HG03025 (cell line): Measurements from ENCODE around the gene ADSS1.
"Not testable (repeated sequence)": the region's sequence is repeated elsewhere in the genome, so short reads cannot be mapped to it uniquely, and the experiment has no call there.

Experiments used
- ATAC-seq: cut with Tn5 transposase; IDR thresholded peaks from one replicate; pipeline ENCODE4 v1.9.1; 2021; ENCODE audit warnings: mild to moderate bottlenecking, moderate library complexity; ENCODE audit not compliant: unreplicated experiment, low FRiP score

The ADSS1 gene

GRCh38 chr14:104729176-104729834 lies 5.3 kb downstream of the ADSS1 start:
- ATAC-seq, result not testable (repeated sequence)

GRCh38 chr14:104729835-104730181 lies 5.8 kb downstream of the ADSS1 start:
- no peak for ATAC-seq

GRCh38 chr14:104730487-104730886 lies 6.5 kb downstream of the ADSS1 start:
- no peak for ATAC-seq

GRCh38 chr14:104731320-104732294 lies 7.6 kb downstream of the ADSS1 start:
- no peak for ATAC-seq

DNA sequence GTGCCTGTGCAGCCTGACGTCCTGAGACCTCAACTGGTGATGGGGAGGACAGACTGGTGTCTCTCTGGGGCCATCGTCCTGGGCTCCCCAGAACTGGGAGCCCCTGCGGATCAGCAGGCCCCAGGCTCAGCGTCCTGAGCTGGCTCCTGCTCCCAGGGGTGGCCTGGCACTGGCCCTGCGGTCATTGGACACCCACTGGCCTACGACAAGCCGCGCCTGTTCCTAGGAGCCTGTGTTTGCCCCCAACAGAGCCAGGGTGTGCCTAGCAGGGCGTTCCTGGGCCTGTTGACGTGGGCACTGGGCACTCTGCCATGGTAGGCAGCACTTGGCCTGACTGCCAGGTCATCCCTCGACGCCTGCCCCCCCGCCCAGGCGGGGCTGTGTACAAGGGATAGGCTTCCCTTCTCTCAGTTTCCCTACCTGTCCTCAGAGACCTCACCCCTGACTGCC lies 8.4 kb downstream of the ADSS1 start:
- ATAC-seq, result no peak

GRCh38 chr14:104732931-104733681 lies 9.1 kb downstream of the ADSS1 start:
- no peak for ATAC-seq

DNA sequence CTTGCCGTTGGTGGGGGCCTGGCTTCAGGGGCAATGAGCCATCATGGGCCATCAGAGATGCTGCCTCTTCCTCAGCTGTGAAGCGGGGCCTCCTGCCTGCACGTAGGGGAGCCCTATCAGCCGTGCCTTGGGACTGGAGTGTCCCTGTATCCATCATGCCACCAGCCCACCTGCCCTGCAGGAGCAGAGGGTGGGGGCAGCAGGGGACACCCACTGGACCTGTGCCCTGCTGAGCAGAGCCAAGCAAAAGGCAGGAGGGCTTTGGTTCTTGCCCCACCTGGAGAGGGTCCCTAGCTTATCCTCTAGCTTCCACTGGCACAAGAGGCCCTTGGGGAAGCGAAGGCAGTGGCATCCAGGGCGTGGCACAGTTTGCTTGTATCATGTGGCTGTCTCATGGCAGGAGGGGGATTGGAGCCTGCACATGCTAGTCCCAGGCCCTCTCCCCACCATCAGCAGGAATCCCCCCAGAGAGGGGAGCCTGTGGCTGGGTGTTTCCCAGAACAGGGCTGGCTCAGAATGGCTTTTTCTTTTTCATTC lies 10.1 kb downstream of the ADSS1 start:
- ATAC-seq, result no peak

DNA sequence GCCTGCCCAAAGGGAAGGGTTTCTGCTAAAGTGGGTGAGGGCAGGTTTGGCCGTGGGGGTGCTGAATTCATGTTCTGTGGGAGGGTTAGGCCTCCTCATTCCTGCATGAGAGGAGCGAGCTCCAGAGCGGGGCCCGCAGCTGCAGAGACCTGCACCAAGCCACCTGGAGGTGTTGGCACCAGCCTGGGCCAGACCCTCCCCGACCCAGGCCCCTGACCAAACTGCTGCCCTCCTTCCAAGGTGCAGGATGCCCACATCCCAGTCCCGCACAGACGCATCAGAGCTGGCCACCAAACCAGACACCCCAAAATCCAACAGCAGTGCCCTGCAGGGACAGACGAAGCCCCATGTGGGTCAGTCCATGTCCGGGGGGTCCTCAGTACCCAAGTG lies 10.6 kb downstream of the ADSS1 start:
- no peak for ATAC-seq

- ATAC-seq, result no peak
Measured at GRCh38 chr14:104734991-104735779, 11.2 kb downstream of the ADSS1 start.

GRCh38 chr14:104735830-104736642 lies 12.0 kb downstream of the ADSS1 start:
- no peak for ATAC-seq

DNA sequence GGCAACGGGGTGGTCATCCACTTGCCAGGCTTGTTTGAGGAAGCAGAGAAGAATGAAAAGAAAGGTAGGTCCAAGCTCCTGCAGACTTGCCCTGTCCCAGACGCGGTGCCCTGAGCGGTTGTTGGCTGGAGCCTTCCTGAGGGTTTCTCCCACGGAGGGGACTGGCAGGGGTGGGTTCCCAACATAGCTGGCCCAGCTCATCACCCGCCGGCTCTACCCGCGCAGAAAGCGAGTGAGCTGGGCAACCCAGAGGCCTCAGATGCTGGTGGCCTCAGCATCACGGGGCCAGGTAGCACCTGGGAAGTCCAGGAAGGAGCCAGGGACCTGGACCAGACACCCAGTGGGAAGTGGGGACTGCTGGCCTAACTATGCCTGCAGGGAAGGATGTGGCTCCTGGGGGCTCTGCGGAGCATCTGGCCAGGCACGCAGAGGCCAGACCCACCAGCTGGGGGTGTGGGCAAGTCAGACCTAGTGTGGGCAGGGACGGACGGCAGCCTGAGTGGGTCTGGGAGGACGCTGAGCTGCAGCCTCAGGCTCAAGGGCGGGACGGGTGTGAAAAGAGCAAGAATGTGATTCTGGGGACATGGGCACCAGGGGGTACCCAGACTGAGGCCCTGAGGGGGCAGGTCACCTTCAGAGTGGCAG lies 14.5 kb downstream of the ADSS1 start:
- no peak for ATAC-seq

- ATAC-seq, result no peak
Measured at GRCh38 chr14:104739026-104739425, 15.0 kb downstream of the ADSS1 start.

DNA sequence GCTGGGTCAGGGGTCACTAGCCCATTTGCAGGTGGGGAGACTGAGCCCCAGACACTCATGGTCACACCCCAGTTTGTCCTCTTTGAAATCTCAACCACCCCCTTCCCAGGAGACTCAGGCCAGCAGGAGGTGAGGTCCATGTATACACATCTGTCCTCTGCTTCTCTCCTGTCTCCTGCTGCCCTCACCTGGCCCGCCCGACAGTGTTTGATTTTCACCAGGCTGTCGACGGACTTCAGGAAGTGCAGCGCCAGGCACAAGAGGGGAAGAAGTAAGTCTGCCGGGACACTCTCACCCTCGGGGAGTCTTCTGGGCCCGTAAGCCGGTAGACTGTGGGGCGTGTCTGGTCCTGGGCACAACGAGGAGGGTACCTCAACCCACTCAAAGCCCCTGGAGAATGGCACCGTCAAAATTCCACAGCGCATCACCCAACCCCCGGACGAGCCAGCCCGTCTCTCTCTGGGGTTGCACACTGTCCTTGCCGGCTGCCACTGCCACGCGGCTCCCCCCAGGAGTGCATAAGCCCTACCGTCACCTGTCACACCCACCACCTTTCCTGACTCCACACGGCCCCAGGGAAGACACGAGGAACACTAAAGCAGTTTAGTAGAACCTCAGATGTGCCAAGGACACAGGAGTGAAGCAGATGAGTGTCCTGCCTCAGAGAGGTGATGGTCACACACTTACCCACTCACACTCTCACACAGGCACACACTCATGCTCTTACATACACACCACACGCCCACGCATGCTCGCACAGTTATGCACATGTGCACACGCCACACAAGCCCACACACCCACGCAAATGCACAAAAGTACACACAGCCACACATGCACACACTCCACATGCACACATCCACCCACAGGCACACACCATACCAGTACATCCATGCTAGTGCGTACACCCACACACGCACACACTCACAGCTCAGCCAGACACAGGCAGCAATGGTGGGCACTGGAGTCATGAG lies 15.8 kb downstream of the ADSS1 start:
- ATAC-seq, result no peak

GRCh38 chr14:104741108-104741802 lies 17.2 kb downstream of the ADSS1 start:
- no peak for ATAC-seq

DNA sequence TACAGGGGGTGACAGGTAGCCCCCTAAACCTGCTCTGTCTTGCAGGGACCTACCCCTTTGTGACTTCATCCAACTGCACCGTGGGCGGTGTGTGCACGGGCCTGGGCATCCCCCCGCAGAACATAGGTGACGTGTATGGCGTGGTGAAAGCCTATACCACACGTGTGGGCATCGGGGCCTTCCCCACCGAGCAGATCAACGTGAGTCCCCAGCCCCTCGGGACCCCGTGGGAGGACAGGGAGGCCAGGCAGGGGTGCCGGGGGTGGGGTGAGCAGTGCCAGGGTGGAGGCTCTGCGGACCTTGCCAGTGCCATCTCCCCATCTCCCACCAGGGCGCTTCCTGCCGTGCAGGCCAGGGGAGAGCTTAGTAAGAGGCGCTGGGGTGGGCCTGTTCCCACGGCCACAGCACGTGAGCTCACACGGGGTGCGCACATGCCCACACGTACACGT lies 17.8 kb downstream of the ADSS1 start:
- ATAC-seq, result no peak

GRCh38 chr14:104742586-104743455 lies 18.8 kb downstream of the ADSS1 start:
- ATAC-seq, result no peak
